Large intestine (tissue), 3 donors: ENCODE measurements around the gene ACOX2. TPM values are rescaled to one million over a fixed set of nuclear protein-coding genes. Genes with fewer than 3 reads are reported as not detected.

Experiments used
- DNase-seq, 2 donors: peaks; one replicate each; pipeline versions ENCODE4 v3.0.0 to v3.0.0-alpha.2; 2013
- H3K27ac ChIP-seq: one replicate; pipeline ENCODE4 v1.5.1; 2013; ENCODE audit warnings: low read length
- H3K27me3 ChIP-seq: 2 replicates; pipeline ENCODE4 v1.6.1; 2013; ENCODE audit warnings: low read length; ENCODE audit not compliant: control insufficient read depth, insufficient read depth
- H3K36me3 ChIP-seq: 2 replicates; pipeline ENCODE4 v1.6.1; 2013; ENCODE audit warnings: low read length; ENCODE audit not compliant: control insufficient read depth, insufficient read depth
- H3K4me1 ChIP-seq: one replicate; pipeline ENCODE4 v1.6.1; 2013; ENCODE audit warnings: low read length; ENCODE audit not compliant: control insufficient read depth, insufficient read depth
- H3K4me3 ChIP-seq: one replicate; pipeline ENCODE4 v1.5.1; 2013; ENCODE audit warnings: low read length
- H3K9me3 ChIP-seq: one replicate; pipeline ENCODE4 v1.6.1; 2013; ENCODE audit warnings: mild to moderate bottlenecking, low read depth, low read length, moderate library complexity; ENCODE audit not compliant: control insufficient read depth
- WGBS: methylation state at CpG from one replicate; pipeline ENCODE4 v1.1.5; 2013; ENCODE audit warnings: low lambda C conversion rate; ENCODE audit not compliant: insufficient coverage; 5-methylcytosine and 5-hydroxymethylcytosine counted together
- polyA plus RNA-seq: library from polyadenylated mRNA; unstranded; fragments of 120-200 nt; gene quantifications from one replicate; pipeline ENCODE4 v1.2.1, GENCODE V29; 2013

ACOX2 gene
- polyA plus RNA-seq, 1 donor: 96.9 TPM

DNA sequence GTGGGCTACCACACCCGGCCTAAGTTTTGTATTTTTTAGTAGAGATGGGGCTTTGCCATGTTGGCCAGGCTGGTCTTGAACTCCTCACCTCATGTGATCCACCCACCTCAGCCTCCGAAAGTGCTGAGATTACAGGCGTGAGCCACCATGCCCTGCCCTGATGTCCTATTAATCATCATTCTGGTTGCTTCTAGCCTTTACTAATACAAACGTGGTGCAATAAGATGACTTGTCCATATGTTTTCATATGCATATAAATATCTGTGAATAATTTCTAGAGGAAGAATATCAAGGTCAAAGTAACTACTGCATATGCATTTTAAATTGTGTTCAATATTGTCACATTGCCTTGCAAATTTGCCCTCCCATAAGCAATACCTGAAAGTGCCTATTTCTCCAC lies 77.8 kb downstream of the ACOX2 start:
- H3K4me3 ChIP-seq: no peak overlapping the region
- no peaks in the 10 kb centered on the region for H3K27me3 ChIP-seq
- H3K9me3 ChIP-seq: peaks cover 14% of the 10 kb centered on the region
- peaks cover 12% of the 10 kb centered on the region for H3K4me1 ChIP-seq
- H3K27ac ChIP-seq: no peak overlapping the region
- DNase-seq: no peak
- no peaks in the 10 kb centered on the region for H3K36me3 ChIP-seq
- WGBS: no CpG with 5 or more reads among the region's 4 CpGs

Other genes starting within 250 kb of the ACOX2 start
- 21.5 TPM for gene RPP14, start 230.9 kb downstream of the ACOX2 start, polyA plus RNA-seq
- gene HTD2, start 230.7 kb downstream of the ACOX2 start, polyA plus RNA-seq: 14.7 TPM
- gene PXK, start 204.3 kb downstream of the ACOX2 start, polyA plus RNA-seq: 17.2 TPM
- gene PDHB, start 103.4 kb downstream of the ACOX2 start, polyA plus RNA-seq: 72.3 TPM
- 25.3 TPM for gene KCTD6, start 45.1 kb downstream of the ACOX2 start, polyA plus RNA-seq
- 1.3 TPM for gene FAM107A, start 40.2 kb upstream of the ACOX2 start, polyA plus RNA-seq
- 6.2 TPM for gene FAM3D, start 129.6 kb upstream of the ACOX2 start, polyA plus RNA-seq